HCT116 (cell line): Measurements from ENCODE around the gene STRIT1.

Source experiments
- CEBPB ChIP-seq: IDR thresholded peaks from 2 replicates; pipeline ENCODE4 v1.6.1; 2012; ENCODE audit warnings: low read depth
- CTCF ChIP-seq, 3 experiments: fragments of 200-600 bp in 1 of 3; sonication (generic) in 1 of 3; IDR thresholded peaks in 2 of 3; conservative IDR thresholded peaks in 1 of 3; 2 replicates each; pipeline ENCODE4 v1.5.1; 2012 to 2017; ENCODE audit warnings: low read depth in 2 of 3, low read length in 2 of 3, antibody characterized with exemption in 1 of 3, borderline replicate concordance in 1 of 3, control low read depth in 1 of 3, mild to moderate bottlenecking in 1 of 3, mixed read lengths in 1 of 3, mixed run types in 1 of 3, moderate library complexity in 1 of 3; ENCODE audit not compliant: insufficient read depth in 1 of 3
- FOSL1 ChIP-seq: IDR thresholded peaks from 2 replicates; pipeline ENCODE4 v1.6.1; 2012; ENCODE audit warnings: low read depth
- POLR2A ChIP-seq: IDR thresholded peaks from 2 replicates; pipeline ENCODE4 v1.7.0; 2011; ENCODE audit warnings: borderline replicate concordance; ENCODE audit not compliant: insufficient read depth, insufficient read length; ENCODE audit errors: extremely low read depth
- RAD21 ChIP-seq: IDR thresholded peaks from 2 replicates; pipeline ENCODE4 v1.6.1; 2012; ENCODE audit warnings: low read depth, mild to moderate bottlenecking
- SIN3A ChIP-seq: IDR thresholded peaks from 2 replicates; pipeline ENCODE4 v1.6.1; 2012; ENCODE audit warnings: low read depth
- TCF7L2 ChIP-seq: IDR thresholded peaks from 2 replicates; pipeline ENCODE4 v1.7.0; 2011; ENCODE audit warnings: borderline replicate concordance, inconsistent platforms; ENCODE audit not compliant: insufficient read depth, insufficient read length; ENCODE audit errors: extremely low read depth
- YY1 ChIP-seq: IDR thresholded peaks from 2 replicates; pipeline ENCODE4 v1.6.1; 2011; ENCODE audit warnings: low read length, low read depth, moderate library complexity, mild to moderate bottlenecking; ENCODE audit not compliant: insufficient replicate concordance; ENCODE audit errors: extremely low read depth
- TF ChIP-seq, protein P1 (sequence below): IDR thresholded peaks from 2 replicates; pipeline ENCODE4 v1.6.1; 2012

DNA sequence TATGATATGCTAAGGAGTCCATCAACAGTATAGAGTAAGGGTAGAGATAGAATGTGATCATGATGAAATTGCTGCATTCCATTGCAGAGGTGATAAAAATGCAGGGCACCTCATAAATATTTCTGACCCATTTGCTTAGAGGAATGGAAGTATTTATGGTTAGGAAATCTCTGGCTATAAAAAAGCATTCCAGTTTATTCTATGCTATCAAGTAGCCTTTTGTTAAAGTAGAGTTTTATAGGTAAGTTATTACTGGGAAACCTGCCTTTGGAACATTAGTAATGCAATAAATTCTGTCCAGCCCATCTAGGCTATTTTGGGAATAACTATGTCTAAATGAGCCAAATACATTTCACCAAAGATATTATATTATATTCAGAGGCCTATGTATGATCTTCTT is 19.8 kb upstream of the STRIT1 start:
- TF ChIP-seq CTCF (IDR thresholded peaks at IDR 0.05 in 2 of 3, conservative IDR thresholded peaks at IDR 0.05 in 1 of 3; ENCODE audit: borderline replicate concordance in 1 of 3, insufficient read depth in 1 of 3, low read depth in 2 of 3, low read length in 2 of 3) (no peak), SIN3A (no peak), TCF7L2 (no peak), CEBPB (no peak), POLR2A (no peak), RAD21 (no peak), FOSL1 (no peak), YY1 (no peak)
- TF ChIP-seq, protein P1, sequence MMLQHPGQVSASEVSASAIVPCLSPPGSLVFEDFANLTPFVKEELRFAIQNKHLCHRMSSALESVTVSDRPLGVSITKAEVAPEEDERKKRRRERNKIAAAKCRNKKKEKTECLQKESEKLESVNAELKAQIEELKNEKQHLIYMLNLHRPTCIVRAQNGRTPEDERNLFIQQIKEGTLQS = no peak
